Activated CD4-positive, alpha-beta T cell treated with anti-CD3 and anti-CD28 coated beads for 4 hours (primary cell): ENCODE data around the gene CFLAR.

ENCODE experiments used
- DNase-seq, 2 donors: peaks; one replicate each; pipeline ENCODE4 v3.0.0-alpha.2; 2020

The CFLAR gene

DNA sequence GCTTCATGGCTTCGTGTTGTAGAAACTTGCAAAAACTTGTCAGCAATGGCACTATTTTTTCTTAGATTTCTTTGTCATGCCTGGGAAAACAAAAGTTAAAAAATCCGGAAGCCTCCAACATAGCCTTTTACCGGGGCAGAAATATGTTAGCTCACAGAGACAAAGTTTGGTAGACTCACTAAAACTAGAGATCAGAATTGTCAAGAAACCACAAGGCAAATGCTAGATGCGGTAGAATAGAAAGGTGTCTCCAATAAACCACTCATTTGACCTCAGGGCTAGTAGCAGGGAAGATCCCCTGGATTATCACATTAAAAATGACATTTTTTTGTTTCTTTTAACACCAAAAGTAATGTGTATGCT, 67.4 kb downstream of the CFLAR start:
- no peak for DNase-seq

- peak in 1 of 2 donors; percentile 11 for DNase-seq
Observed at GRCh38 chr2:201183835-201184234, 67.9 kb downstream of the CFLAR start.

DNA sequence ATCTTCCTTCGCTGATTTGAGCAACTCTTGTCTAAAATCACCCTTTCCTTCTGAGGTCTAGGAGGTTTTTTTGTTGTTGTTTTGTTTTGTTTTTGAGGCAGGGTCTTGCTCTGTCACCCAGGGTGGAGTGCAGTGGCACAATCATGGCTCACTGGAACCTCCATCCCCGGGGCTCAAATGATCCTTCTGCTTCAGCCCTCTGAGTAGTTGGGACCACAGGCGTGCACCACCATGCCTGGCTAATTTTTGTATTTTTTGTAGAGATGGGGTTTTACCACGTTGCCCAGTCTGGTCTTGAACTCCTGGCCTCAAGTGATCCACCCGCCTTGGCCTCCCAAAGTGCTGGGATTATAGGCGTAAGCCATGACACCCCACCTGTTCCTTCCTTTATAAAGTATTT, 68.3 kb downstream of the CFLAR start:
- DNase-seq = peak in 1 of 2 donors; percentile 9

- no peak for DNase-seq
Observed at GRCh38 chr2:201185863-201186262, 69.9 kb downstream of the CFLAR start.

GRCh38 chr2:201186982-201187381, 71.0 kb downstream of the CFLAR start:
- DNase-seq = no peak

- DNase-seq = no peak
Observed at GRCh38 chr2:201188449-201188848, 72.5 kb downstream of the CFLAR start.

- DNase-seq = no peak
Observed at GRCh38 chr2:201191132-201191875, 75.3 kb downstream of the CFLAR start.

GRCh38 chr2:201194097-201194496, 78.1 kb downstream of the CFLAR start:
- no peak for DNase-seq

GRCh38 chr2:201195331-201195730, 79.4 kb downstream of the CFLAR start:
- DNase-seq = no peak

DNA sequence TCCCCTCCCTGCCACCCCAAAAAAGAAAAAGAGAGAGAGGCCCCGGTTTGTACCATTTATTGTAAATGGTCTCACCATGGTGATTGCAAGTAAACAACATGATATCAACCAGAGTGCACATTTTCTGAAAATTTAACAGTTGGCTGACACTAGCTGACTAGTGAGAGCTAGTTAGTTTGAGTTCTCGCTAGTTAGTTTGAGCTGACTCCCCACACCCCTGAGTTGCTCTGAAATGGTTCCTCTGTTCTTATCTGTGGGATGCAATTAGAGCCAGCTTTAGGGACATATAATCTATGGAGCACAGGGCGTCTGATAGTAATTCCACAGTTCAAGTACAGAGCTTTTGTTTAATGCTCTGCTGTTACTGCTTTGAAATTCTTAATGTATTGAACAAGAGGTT, 80.0 kb downstream of the CFLAR start:
- DNase-seq = no peak

DNA sequence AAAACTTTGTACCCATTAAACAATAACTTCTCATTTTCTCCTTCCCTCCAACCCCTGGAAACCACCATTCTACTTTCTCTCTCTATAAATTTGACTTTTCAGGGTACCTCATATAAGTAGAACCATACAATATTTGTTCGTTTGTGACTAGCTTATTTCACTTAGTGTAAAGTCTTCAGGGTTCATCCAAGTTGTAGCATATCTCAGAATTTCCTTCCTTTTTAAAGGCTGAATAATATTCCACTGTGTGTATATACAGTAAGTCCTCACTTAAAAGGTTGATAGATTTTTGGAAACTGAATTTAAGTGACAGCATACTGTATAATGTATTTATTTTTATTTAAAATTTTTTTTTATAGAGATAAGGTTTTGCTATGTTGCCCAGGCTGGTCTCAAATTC, 80.8 kb downstream of the CFLAR start:
- DNase-seq = no peak

- DNase-seq = no peak
Observed at GRCh38 chr2:201197781-201198180, 81.8 kb downstream of the CFLAR start.

DNA sequence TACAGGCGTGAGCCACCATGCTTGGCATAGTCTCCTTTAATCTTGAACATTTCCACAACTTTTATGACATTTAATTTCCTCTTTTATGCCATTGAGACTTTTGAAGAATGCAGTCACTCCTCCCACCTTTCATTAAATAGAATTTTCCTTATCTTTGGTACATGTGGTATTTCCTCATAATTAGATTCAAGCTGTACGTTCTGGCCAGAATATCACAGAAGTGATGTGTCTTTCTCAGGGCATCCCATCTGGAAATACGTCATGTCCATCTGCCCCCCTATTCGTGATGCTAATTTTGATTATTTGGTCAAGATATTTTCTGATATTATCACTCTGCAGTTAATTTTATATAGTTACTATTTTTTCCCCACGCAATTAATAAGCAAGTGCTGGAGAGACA, 83.9 kb downstream of the CFLAR start:
- no peak for DNase-seq

DNA sequence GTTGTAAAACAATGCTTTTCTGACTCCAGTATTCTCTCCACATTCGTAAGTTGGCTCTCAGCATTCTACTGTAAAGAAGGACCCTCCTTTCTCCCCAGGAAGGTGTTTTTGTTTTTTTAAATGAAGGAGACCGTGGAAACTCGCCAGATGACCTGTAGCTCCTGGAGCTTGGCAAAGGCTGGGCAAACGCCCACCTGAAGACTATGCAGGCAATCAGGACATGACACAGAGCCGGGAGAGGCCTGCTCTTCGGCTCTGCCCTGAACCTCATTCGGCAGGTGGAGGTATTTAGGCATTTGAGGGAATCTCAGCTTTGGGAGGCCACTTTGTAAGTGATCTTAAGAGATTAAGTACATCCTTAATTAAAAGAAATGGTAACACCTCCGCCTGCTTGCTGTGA, 84.4 kb downstream of the CFLAR start:
- no peak for DNase-seq

DNA sequence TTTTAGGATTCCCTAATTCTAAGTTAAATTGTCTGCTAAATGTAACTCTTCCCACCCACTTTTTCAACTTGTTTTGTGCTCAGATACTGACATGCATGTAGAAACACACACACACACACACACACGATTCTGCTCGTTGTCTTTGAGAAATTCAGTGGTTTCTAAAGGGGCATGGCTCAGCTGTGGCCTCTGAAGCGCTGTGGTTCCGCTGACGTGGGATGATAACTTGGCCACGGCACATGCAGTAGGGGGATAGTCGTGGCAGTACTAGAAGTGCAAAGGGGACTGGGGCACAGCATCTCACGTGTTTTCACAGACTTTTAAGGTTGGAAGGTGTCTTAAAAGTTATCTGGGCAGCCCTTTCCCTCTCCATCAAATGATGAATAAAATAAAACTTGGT, 85.4 kb downstream of the CFLAR start:
- no peak for DNase-seq

- no peak for DNase-seq
Observed at GRCh38 chr2:201203916-201204654, 88.1 kb downstream of the CFLAR start.

GRCh38 chr2:201204655-201205514, 88.9 kb downstream of the CFLAR start:
- no peak for DNase-seq

- no peak for DNase-seq
Observed at GRCh38 chr2:201205515-201205849, 89.5 kb downstream of the CFLAR start.

GRCh38 chr2:201208563-201209252, 92.7 kb downstream of the CFLAR start:
- no peak for DNase-seq

DNA sequence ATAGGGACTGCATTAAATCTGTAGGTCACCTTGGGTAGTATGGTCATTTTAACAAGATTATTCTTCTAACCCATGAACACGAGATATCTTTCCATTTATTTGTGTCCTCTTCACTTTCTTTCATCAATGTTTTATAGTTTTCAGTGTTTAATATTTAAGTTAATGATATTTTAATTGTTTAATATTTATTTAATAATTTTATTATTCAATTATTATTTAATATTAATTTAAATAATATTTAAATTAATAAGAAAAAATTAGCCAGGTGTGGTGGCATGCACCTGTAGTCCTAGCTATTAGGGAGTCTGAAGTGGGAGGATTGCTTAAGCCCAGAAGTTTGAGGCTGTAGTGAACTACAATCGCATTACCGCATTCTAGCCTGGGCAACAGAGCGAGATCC, 100.0 kb downstream of the CFLAR start:
- DNase-seq = no peak

DNA sequence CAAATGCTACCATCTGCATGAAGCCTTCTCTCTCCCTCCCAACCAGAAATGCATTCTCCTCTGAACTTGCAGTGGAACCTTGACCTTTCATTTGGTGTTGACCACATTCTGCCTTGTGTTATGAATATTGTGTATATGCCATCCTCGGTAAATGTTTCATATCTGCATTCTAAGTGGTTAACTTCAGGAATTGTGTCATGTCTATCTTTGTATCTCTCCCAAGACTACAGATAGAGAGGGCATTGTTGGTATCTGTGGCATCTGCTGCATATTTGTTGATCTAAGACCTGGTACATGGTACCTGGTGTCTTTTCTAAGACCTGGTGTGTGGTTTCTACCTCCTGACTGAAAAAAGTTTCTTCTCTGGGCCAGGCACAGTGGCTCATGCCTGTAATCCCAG, 101.0 kb downstream of the CFLAR start:
- DNase-seq = no peak

DNA sequence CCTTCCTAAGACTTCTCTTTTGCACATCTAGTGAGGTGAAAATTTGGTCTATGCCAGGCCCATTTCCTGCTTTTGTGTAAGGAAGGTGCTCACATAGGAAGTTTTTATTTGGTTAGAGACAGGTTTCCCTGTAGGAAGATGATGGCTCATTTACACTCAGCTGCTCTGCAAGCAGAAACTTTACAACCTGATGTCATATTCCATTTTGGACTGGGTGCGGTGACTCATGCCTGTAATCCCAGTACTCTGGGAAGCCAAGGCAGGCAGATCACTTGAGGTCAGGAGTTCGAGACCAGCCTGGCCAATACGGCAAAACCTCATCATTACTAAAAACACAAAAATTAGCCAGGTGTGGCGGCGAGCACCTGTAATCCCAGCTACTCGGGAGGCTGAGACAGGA, 102.8 kb downstream of the CFLAR start:
- DNase-seq = no peak
